Left ventricle myocardium inferior (tissue), 1 donor: Measurements from ENCODE around the gene HNRNPA3. TPM values are rescaled to one million over a fixed set of nuclear protein-coding genes. Genes with fewer than 3 reads are reported as not detected.
"Not testable (repeated sequence)": the region's sequence is repeated elsewhere in the genome, so short reads cannot be mapped to it uniquely, and the experiment has no call there.

Experiments used
- DNase-seq: peaks from one replicate; pipeline ENCODE4 v3.0.0-alpha.2; 2020
- H3K27ac ChIP-seq: fragments of 200-600 bp; replicated peaks from 2 replicates; pipeline ENCODE4 v1.8.0; 2021
- H3K27me3 ChIP-seq: fragments of 200-600 bp; 2 replicates; pipeline ENCODE4 v1.8.0; 2021; ENCODE audit warnings: low read depth
- H3K36me3 ChIP-seq: fragments of 200-600 bp; 2 replicates; pipeline ENCODE4 v1.8.0; 2021
- H3K4me1 ChIP-seq: fragments of 200-600 bp; 2 replicates; pipeline ENCODE4 v1.8.0; 2021
- H3K4me3 ChIP-seq: fragments of 200-600 bp; 2 replicates; pipeline ENCODE4 v1.8.0; 2021; ENCODE audit warnings: mild to moderate bottlenecking, moderate library complexity
- H3K9me3 ChIP-seq: fragments of 200-600 bp; replicated peaks from 2 replicates; pipeline ENCODE4 v1.8.0; 2021
- intact Hi-C: fragments of 100-400 bp; cut with micrococcal nuclease; formaldehyde crosslinking; loops from one replicate; pipeline ENCODE4 v1.11.0; 2022
- total RNA-seq: library from RNA; stranded (reverse); fragmentation: NEBNext Ultra II Directional; extraction: Animal tissue kit (Norgen Biotek cat#: 25700); gene quantifications from one replicate; pipeline ENCODE4 v1.2.1, GENCODE V29; 2021
- TF ChIP-seq, protein P1 (sequence below): fragments of 200-600 bp; IDR thresholded peaks from 2 replicates; pipeline ENCODE4 v1.8.0; 2021; ENCODE audit warnings: antibody characterized with exemption, mild to moderate bottlenecking, borderline replicate concordance
- donor health status: DM: no; HTN: yes; CAD: no; lungs with severe emphysema.

The HNRNPA3 gene
- total RNA-seq, 1 donor from 2014 or later, result 73.2 TPM

DNA sequence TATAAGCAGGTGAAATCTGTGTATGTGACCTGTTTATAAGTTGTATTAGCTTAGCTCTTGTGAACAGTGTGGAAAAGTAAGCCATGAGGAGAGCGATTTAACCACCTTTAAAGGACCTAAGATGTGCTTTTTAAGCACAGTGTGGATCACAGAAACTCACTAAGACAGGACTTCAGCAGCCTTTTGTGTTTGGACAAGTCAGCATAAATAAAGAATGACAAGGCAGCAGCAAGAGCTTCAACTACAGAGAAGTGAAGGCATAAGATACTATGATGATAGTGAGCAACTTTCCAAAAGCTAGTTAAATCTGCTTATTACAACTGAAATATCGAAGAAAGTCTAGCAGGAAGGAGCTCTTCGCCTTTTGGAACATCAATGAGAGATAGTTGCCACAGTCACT, 8.9 kb downstream of the HNRNPA3 start:
- TF ChIP-seq, protein P1, sequence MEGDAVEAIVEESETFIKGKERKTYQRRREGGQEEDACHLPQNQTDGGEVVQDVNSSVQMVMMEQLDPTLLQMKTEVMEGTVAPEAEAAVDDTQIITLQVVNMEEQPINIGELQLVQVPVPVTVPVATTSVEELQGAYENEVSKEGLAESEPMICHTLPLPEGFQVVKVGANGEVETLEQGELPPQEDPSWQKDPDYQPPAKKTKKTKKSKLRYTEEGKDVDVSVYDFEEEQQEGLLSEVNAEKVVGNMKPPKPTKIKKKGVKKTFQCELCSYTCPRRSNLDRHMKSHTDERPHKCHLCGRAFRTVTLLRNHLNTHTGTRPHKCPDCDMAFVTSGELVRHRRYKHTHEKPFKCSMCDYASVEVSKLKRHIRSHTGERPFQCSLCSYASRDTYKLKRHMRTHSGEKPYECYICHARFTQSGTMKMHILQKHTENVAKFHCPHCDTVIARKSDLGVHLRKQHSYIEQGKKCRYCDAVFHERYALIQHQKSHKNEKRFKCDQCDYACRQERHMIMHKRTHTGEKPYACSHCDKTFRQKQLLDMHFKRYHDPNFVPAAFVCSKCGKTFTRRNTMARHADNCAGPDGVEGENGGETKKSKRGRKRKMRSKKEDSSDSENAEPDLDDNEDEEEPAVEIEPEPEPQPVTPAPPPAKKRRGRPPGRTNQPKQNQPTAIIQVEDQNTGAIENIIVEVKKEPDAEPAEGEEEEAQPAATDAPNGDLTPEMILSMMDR, result no peak
- Histone ChIP-seq H3K4me3 (no peak overlapping the region), H3K9me3 (no peaks in the 10 kb centered on the region), H3K27me3 (no peaks in the 10 kb centered on the region), H3K4me1 (peaks cover 51% of the 10 kb centered on the region), H3K36me3 (peaks cover 89% of the 10 kb centered on the region), H3K27ac (no peak overlapping the region)
- DNase-seq, result no peak
- intact Hi-C loops, result no loop called here

DNA sequence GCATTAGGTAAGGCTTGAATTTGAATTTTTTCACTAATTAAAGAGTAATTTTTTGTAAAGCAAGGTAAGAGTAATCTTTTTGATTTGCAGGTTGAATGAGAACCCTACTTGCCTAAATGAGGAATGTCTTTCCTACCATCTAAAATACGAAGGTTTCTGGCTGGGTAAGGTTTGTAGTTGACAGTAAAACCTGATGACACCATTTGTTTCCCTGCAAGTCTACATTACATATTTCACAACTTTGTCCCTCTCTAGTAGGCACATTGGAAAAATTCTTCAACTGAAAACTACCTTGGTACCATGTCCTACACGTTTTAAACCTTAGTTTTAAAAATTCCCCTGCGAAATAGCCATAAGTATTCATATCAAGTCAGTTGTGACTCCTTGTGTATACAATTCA, 9.4 kb downstream of the HNRNPA3 start:
- H3K4me1 ChIP-seq, result peaks cover 49% of the 10 kb centered on the region
- no peak overlapping the region for H3K27ac ChIP-seq
- H3K9me3 ChIP-seq, result no peaks in the 10 kb centered on the region
- no peak overlapping the region for H3K4me3 ChIP-seq
- TF ChIP-seq, protein P1, result no peak
- intact Hi-C loops, result no loop called here
- H3K36me3 ChIP-seq, result peaks cover 85% of the 10 kb centered on the region
- H3K27me3 ChIP-seq, result no peaks in the 10 kb centered on the region
- DNase-seq, result no peak

DNA sequence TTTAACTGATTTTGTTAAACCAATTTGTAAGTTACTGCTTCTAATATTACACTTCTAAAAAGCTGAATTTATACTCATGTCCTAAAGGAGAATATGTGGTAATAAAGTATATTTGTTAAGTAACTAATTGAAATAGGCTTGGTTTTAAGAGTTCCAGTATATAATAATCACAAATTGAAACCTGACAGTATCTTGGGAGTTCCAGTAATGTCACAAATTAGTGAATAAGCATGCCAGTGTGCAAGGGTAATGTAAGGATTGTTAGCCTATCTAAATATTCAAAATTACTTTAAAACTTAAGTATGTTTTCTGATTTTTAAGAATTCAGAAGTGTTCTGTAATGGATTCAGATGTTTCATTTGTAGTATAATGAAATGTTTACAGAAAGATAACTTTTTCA, 10.8 kb downstream of the HNRNPA3 start:
- peaks cover 47% of the 10 kb centered on the region for H3K4me1 ChIP-seq
- H3K9me3 ChIP-seq, H3K27ac ChIP-seq, H3K4me3 ChIP-seq, intact Hi-C loops, H3K27me3 ChIP-seq, DNase-seq: not testable (repeated sequence)
- H3K36me3 ChIP-seq, result peaks cover 70% of the 10 kb centered on the region

DNA sequence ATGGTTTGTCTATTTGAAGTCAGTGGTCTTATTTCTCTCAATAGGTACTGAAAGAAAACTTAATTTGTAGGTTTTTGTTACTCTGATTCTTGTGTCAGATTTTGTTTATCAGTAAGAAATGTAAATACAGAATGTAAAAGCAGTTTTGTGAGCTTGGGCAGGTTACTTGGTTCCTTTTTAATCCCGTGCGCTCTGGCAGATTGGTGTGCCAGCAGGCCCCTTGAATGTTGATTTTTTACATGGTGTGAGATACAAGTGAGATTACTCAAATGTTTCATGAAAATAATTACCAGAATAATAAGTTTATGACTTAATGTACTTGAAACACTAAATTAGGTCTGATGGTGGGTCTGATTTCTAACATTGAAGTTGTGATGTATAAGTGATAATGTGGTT, 13.4 kb downstream of the HNRNPA3 start:
- Histone ChIP-seq H3K36me3 (peaks cover 66% of the 10 kb centered on the region), H3K9me3 (no peaks in the 10 kb centered on the region), H3K27ac (no peak overlapping the region), H3K4me3 (no peak overlapping the region), H3K4me1 (peaks cover 36% of the 10 kb centered on the region), H3K27me3 (no peaks in the 10 kb centered on the region)
- TF ChIP-seq, protein P1, result no peak
- intact Hi-C loops, result no loop called here
- DNase-seq, result no peak

DNA sequence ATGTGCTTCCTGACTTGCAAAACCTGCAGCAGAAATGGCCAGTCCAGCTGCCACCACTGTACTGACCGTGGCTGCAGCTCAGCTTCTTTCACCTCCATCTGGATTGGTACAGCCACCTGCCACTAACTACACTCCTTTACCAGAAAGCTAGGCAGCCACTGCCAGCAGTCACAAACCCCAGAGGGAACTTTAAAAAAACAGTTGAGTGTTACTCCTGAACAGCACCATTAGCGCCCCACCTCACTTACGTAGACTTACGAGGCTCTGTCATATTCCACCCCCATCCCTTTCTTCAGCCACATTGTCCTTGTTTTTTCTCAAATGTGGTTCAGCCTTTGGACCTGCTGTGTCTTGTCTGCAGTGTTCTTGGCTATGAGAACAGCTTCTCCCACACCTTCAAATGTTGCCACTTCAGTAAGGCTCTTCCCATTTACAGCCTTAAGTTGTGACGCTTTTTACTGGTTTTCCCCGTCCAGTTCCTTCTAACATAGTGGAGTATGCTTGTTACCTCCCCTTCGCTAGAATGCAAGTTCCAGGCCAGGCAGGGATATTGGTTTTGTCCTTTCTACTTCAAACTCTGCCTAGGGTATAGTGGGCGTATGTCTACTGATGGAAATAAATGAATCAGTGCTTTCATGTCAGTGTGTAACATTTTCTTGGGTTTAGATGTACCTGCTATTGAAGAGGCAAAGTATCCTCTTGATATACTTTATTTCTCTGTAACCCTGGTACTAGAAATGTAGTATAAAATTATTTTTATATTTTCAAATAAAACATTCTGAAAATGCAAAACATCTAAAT, 17.0 kb downstream of the HNRNPA3 start:
- peaks cover 60% of the 10 kb centered on the region for H3K4me1 ChIP-seq
- H3K9me3 ChIP-seq, result no peaks in the 10 kb centered on the region
- DNase-seq, result no peak
- no peaks in the 10 kb centered on the region for H3K27me3 ChIP-seq
- TF ChIP-seq, protein P1, result no peak
- intact Hi-C loops, result no loop called here
- H3K27ac ChIP-seq, result no peak overlapping the region
- no peak overlapping the region for H3K4me3 ChIP-seq
- H3K36me3 ChIP-seq, result peaks cover 61% of the 10 kb centered on the region

DNA sequence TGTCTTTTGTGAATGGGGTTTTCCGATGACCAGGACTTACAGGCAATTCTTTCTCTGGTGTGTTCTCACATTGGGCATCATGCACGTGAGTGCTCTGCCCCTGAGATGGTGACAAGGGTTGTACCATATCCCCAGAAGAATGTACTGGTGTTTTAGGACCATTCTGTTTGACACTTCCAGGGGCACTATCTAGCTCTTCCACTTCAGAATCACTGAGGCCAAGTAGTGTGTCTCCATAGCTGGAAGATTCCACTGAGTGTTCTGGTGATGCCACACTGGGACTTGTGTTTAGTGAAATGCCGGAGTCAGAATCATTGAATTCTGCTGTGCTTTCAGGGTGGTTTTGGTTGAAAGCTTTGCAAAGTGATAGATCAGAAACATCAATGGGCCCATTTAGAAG, 18.7 kb downstream of the HNRNPA3 start:
- H3K36me3 ChIP-seq, result peaks cover 59% of the 10 kb centered on the region
- H3K27ac ChIP-seq, result peak overlapping the region; percentile 10
- no peaks in the 10 kb centered on the region for H3K9me3 ChIP-seq
- peaks cover 77% of the 10 kb centered on the region for H3K4me1 ChIP-seq
- no peak for DNase-seq
- TF ChIP-seq, protein P1, result no peak
- H3K4me3 ChIP-seq, result no peak overlapping the region
- H3K27me3 ChIP-seq, result no peaks in the 10 kb centered on the region
- intact Hi-C loops, result no loop called here
